ENCODE data around the gene FNTB. TPM values are rescaled to one million over a fixed set of nuclear protein-coding genes. Genes with fewer than 3 reads are reported as not detected.

The FNTB gene
- total and polyA plus RNA-seq, 2 experiments from 2014 or later, result 8.6 to 12.5 TPM

GRCh38 chr14:64940336-64940910 is 46.3 kb upstream of the FNTB start (continued):
- no peak for TF ChIP-seq ZNF462 (CRISPR knock-in tag; IDR thresholded peaks at IDR 0.05)
- TF ChIP-seq CTCF (conservative IDR thresholded peaks at IDR 0.05; ENCODE audit: low read depth in 2 of 2), result no peak
- no peak for TF ChIP-seq STAT1 (IDR thresholded peaks at IDR 0.05; ENCODE audit: unreplicated experiment)
- no peak for TF ChIP-seq EZH2 (IDR thresholded peaks at IDR 0.05; ENCODE audit: low read depth, unreplicated experiment)
- TF ChIP-seq NANOG (IDR thresholded peaks at IDR 0.05; ENCODE audit: borderline replicate concordance), result no peak
- TF ChIP-seq ZNF114 (CRISPR knock-in tag; IDR thresholded peaks at IDR 0.05), result no peak

- peaks cover 21% of the 10 kb centered on the region for H3K4me1 ChIP-seq (ENCODE audit: insufficient read depth)
- H3K79me2 ChIP-seq (replicated peaks; ENCODE audit: insufficient read depth), result no peaks in the 10 kb centered on the region
- Mint-ChIP-seq H3K4me3 (no peak within 1 kb of the TSS), H3K9me3 (no peaks in the 10 kb centered on the region), H3K27me3 (ENCODE audit: insufficient read depth, low read depth, poor library complexity) (peaks cover 1% of the 10 kb centered on the region), H3K4me1 (peaks cover 23% of the 10 kb centered on the region), H3K27ac (peak within 1 kb of the TSS; percentile 88), H3K36me3 (ENCODE audit: low read depth) (peaks cover 5% of the 10 kb centered on the region; the same call in 1 of the 3 replicates)
- H3K9me2 ChIP-seq (ENCODE audit: insufficient read depth), result no peaks in the 10 kb centered on the region
- no peaks in the 10 kb centered on the region for H4K20me1 ChIP-seq (replicated peaks; ENCODE audit: insufficient read depth)
- peak within 1 kb of the TSS; percentile 64; the same call in 1 of the 2 replicates for H3K27ac ChIP-seq (ENCODE audit: low read depth)
- DNase-seq (ENCODE audit: low spot score), result no peak
- 0 out of 2 replicates have a peak within 1 kb of the TSS, but pooled peaks have one; percentile 40 for H3K4me2 ChIP-seq
- H3K36me3 ChIP-seq (ENCODE audit: insufficient read depth), result no peaks in the 10 kb centered on the region
- H3K4me3 ChIP-seq, result no peak within 1 kb of the TSS
- no peaks in the 10 kb centered on the region for H3K27me3 ChIP-seq (ENCODE audit: insufficient read depth)
- no peaks in the 10 kb centered on the region for H3F3A ChIP-seq (replicated peaks; ENCODE audit: low read depth)
- peak; percentile 35 for ATAC-seq
- H2AFZ ChIP-seq, result no peak within 1 kb of the TSS
- TF ChIP-seq STAT1 (IDR thresholded peaks at IDR 0.05; ENCODE audit: unreplicated experiment), result no peak
- TF ChIP-seq NANOG (IDR thresholded peaks at IDR 0.05; ENCODE audit: borderline replicate concordance), result no peak
- no peak for TF ChIP-seq ZNF331 (CRISPR knock-in tag; IDR thresholded peaks at IDR 0.05; ENCODE audit: low read depth)
- TF ChIP-seq EZH2 (IDR thresholded peaks at IDR 0.05; ENCODE audit: low read depth, unreplicated experiment), result no peak
- no peak for TF ChIP-seq JUNB (IDR thresholded peaks at IDR 0.05; ENCODE audit: unreplicated experiment)
- TF ChIP-seq REST (IDR thresholded peaks at IDR 0.05; ENCODE audit: unreplicated experiment), result no peak
- TF ChIP-seq POLR2AphosphoS5 (IDR thresholded peaks at IDR 0.05; ENCODE audit: low read depth), result no peak
- no peak for TF ChIP-seq ETS1 (IDR thresholded peaks at IDR 0.05)
- no peak for TF ChIP-seq ZNF114 (CRISPR knock-in tag; IDR thresholded peaks at IDR 0.05)
These were observed 44.1 kb upstream of the FNTB start, which contains the start of gene GPX2 for GRCh38 chr14:64942531-64943111. TSS of gene GPX2 (minus strand) at chr14:64942745. CDS start at chr14:64942726, 19 bp downstream.

Measured in GM23338 (cell line).